HCT116 (cell line): ENCODE results near the gene MGST2. TPM values are rescaled to one million over a fixed set of nuclear protein-coding genes. Genes with fewer than 3 reads are reported as not detected.

Source experiments
- ATAC-seq: fragments of 200-7000 bp; cut with Tn5 transposase; 2 replicates; pipeline ENCODE4 v1.9.1; 2020; ENCODE audit warnings: mild to moderate bottlenecking, moderate library complexity
- Bru-seq: library from RNA; stranded (reverse); fragments of 400-500 nt; gene quantifications from one replicate; lab custom pipeline; 2021; lab: Mats Ljungman, UMichigan
- BruChase-seq, 2 experiments: library from RNA; stranded (reverse); fragments of 400-500 nt; gene quantifications; one replicate each; lab custom pipeline; 2021; lab: Mats Ljungman, UMichigan
- BruUV-seq: library from RNA; stranded (reverse); fragments of 400-500 nt; replicated peaks from 2 replicates; lab custom pipeline; 2021; lab: Mats Ljungman, UMichigan
- CTCF ChIA-PET: fragments of 300-600 bp; sonication (Branson Sonifier 250); formaldehyde crosslinking; loops from one replicate; lab custom pipeline; 2021; ENCODE audit warnings: antibody characterized with exemption; lab: Charles Lee
- POLR2A ChIA-PET: fragments of 300-600, 350-600 bp; sonication (Branson Sonifier 250); formaldehyde crosslinking; loops from one replicate; lab custom pipeline; 2021; ENCODE audit warnings: antibody characterized with exemption; lab: Charles Lee
- RAD21 ChIA-PET, 2 experiments: fragments of 300-600 bp; sonication (Branson Sonifier 250); formaldehyde crosslinking; loops; one replicate each; lab custom pipeline; 2023; ENCODE audit warnings: low total read pairs in 2 of 2; ENCODE audit not compliant: uncharacterized antibody in 2 of 2, unreplicated experiment in 2 of 2, low non-redundant PET in 1 of 2; lab: Charles Lee
- DNase-seq: peaks from one replicate; pipeline ENCODE4 v3.0.0-alpha.2; 2010; ENCODE audit warnings: low read depth, low spot score
- H2AFZ ChIP-seq: fragments of 200-600 bp; shearing (Covaris generic), sonication (generic); 2 replicates; pipeline ENCODE4 v1.6.1; 2017; ENCODE audit warnings: low read depth, mixed run types, mixed read lengths, antibody characterized with exemption, low read length; ENCODE audit not compliant: poor library complexity, severe bottlenecking
- H3K27ac ChIP-seq: 2 replicates; pipeline ENCODE4 v1.5.1; 2012; ENCODE audit warnings: low read depth, low read length
- H3K27me3 ChIP-seq: fragments of 200-600 bp; sonication (generic); 2 replicates; pipeline ENCODE4 v1.6.1; 2016; ENCODE audit warnings: mixed run types, low read length, mixed read lengths; ENCODE audit not compliant: insufficient read depth
- H3K36me3 ChIP-seq, 2 experiments: fragments of 200-500 bp in 1 of 2; fragments of 200-600 bp in 1 of 2; sonication (Bioruptor generic) in 1 of 2; sonication (generic) in 1 of 2; 2 replicates each; pipeline versions ENCODE4 v1.5.1 to v1.6.1; 2014 to 2016; ENCODE audit warnings: low read length in 2 of 2, inconsistent platforms in 1 of 2, mixed read lengths in 1 of 2, mixed run types in 1 of 2; ENCODE audit not compliant: insufficient read depth in 2 of 2, control insufficient read depth in 1 of 2
- H3K4me1 ChIP-seq, 2 experiments: fragments of 200-600 bp in 1 of 2; sonication (generic) in 1 of 2; 2 replicates each; pipeline versions ENCODE4 v1.5.1 to v1.6.1; 2012 to 2017; ENCODE audit warnings: low read length in 2 of 2, inconsistent platforms in 1 of 2, mild to moderate bottlenecking in 1 of 2, mixed read lengths in 1 of 2, mixed run types in 1 of 2, moderate library complexity in 1 of 2; ENCODE audit not compliant: insufficient read depth in 2 of 2, control insufficient read depth in 1 of 2
- H3K4me2 ChIP-seq: fragments of 200-600 bp; sonication (generic); 2 replicates; pipeline ENCODE4 v1.6.1; 2017; ENCODE audit warnings: mixed run types, low read length, mixed read lengths
- H3K4me3 ChIP-seq, 2 experiments: fragments of 200-600 bp in 1 of 2; sonication (generic) in 1 of 2; replicated peaks in 1 of 2; 2 replicates each; pipeline ENCODE4 v1.5.1; 2011 to 2016; ENCODE audit warnings: low read length in 2 of 2, control low read depth in 1 of 2, low read depth in 1 of 2, mild to moderate bottlenecking in 1 of 2, mixed read lengths in 1 of 2, mixed run types in 1 of 2
- H3K79me2 ChIP-seq: fragments of 200-600 bp; sonication (generic); 2 replicates; pipeline ENCODE4 v1.6.1; 2017; ENCODE audit warnings: mild to moderate bottlenecking, mixed run types, low read length, moderate library complexity, mixed read lengths; ENCODE audit not compliant: insufficient read depth
- H3K9ac ChIP-seq: fragments of 200-600 bp; sonication (generic); 2 replicates; pipeline ENCODE4 v1.6.1; 2016; ENCODE audit warnings: low read length, mixed read lengths
- H3K9me2 ChIP-seq: fragments of 200-600 bp; sonication (generic), shearing (Covaris generic); 2 replicates; pipeline ENCODE4 v1.6.1; 2017; ENCODE audit warnings: mixed run types, mild to moderate bottlenecking, moderate library complexity; ENCODE audit not compliant: insufficient read depth
- H3K9me3 ChIP-seq, 2 experiments: fragments of 200-500 bp in 1 of 2; fragments of 200-600 bp in 1 of 2; sonication (Bioruptor generic) in 1 of 2; sonication (generic) in 1 of 2; 2 replicates each; pipeline ENCODE4 v1.6.1; 2014 to 2017; ENCODE audit warnings: low read length in 2 of 2, mixed read lengths in 2 of 2, inconsistent platforms in 1 of 2, low read depth in 1 of 2, mild to moderate bottlenecking in 1 of 2, mixed run types in 1 of 2, moderate library complexity in 1 of 2; ENCODE audit not compliant: control insufficient read depth in 1 of 2, insufficient read depth in 1 of 2
- H4K20me1 ChIP-seq: fragments of 200-600 bp; sonication (generic), shearing (Covaris generic); 2 replicates; pipeline ENCODE4 v1.6.1; 2017; ENCODE audit warnings: mixed run types, mild to moderate bottlenecking, moderate library complexity; ENCODE audit not compliant: insufficient read depth
- MAX ChIP-seq: IDR thresholded peaks from 2 replicates; pipeline ENCODE4 v1.6.1; 2012
- POLR2A ChIP-seq: IDR thresholded peaks from 2 replicates; pipeline ENCODE4 v1.7.0; 2011; ENCODE audit warnings: borderline replicate concordance; ENCODE audit not compliant: insufficient read depth, insufficient read length; ENCODE audit errors: extremely low read depth
- POLR2AphosphoS5 ChIP-seq: IDR thresholded peaks from 2 replicates; pipeline ENCODE4 v1.6.1; 2011; ENCODE audit warnings: mild to moderate bottlenecking, low read depth, low read length, moderate library complexity
- SIN3A ChIP-seq: IDR thresholded peaks from 2 replicates; pipeline ENCODE4 v1.6.1; 2012; ENCODE audit warnings: low read depth
- SRF ChIP-seq: IDR thresholded peaks from 2 replicates; pipeline ENCODE4 v1.6.1; 2012; ENCODE audit warnings: low read depth
- TCF7L2 ChIP-seq: IDR thresholded peaks from 2 replicates; pipeline ENCODE4 v1.7.0; 2011; ENCODE audit warnings: borderline replicate concordance, inconsistent platforms; ENCODE audit not compliant: insufficient read depth, insufficient read length; ENCODE audit errors: extremely low read depth
- YY1 ChIP-seq: IDR thresholded peaks from 2 replicates; pipeline ENCODE4 v1.6.1; 2011; ENCODE audit warnings: low read length, low read depth, moderate library complexity, mild to moderate bottlenecking; ENCODE audit not compliant: insufficient replicate concordance; ENCODE audit errors: extremely low read depth
- intact Hi-C: fragments of 100-400 bp; cut with micrococcal nuclease; formaldehyde crosslinking; loops from 2 replicates; pipeline ENCODE4 v1.10.0; 2022
- long read RNA-seq: library from polyadenylated mRNA; unstranded; transcript quantifications from one replicate; pipeline ENCODE4 v2.0.0, GENCODE V29; 2021; ENCODE audit not compliant: unreplicated experiment
- polyA plus RNA-seq: library from polyadenylated mRNA; unstranded; fragments of >200 nt; gene quantifications from 2 replicates; pipeline ENCODE4 v1.2.1, GENCODE V29; 2012; ENCODE audit warnings: missing spikeins
- total RNA-seq: library from RNA; stranded (reverse); gene quantifications from one replicate; pipeline ENCODE4 v1.2.1, GENCODE V29; 2021; ENCODE audit not compliant: unreplicated experiment
- TF ChIP-seq, protein P1 (sequence below): IDR thresholded peaks from 2 replicates; pipeline ENCODE4 v1.6.1; 2011; ENCODE audit warnings: mild to moderate bottlenecking, low read length, moderate library complexity; ENCODE audit not compliant: insufficient replicate concordance; ENCODE audit errors: extremely low read depth

MGST2 gene
- 24.3 TPM for total RNA-seq
- polyA plus RNA-seq: 12.3 and 20.6 TPM in 2 replicates
- percentile 54 among the genes with signal in this experiment for Bru-seq, nascent RNA
- percentile 44 among the genes with signal in this experiment for BruChase-seq, experiment 1, labeled RNA remaining after a 6-hour chase
- percentile 56 among the genes with signal in this experiment for BruChase-seq, experiment 2, labeled RNA remaining after a 2-hour chase
- long read RNA-seq, transcript MGST2-201 (5 exons, 801 nt): major isoform, 7 of 11 reads
- long read RNA-seq, partial matches to known transcripts: 0 of 11 reads
- long read RNA-seq, other reads (novel, unspliced or antisense): 4 of 11 reads

GRCh38 chr4:139665690-139666529, at the start of gene MGST2:
MGST2 (plus strand) TSS chr4:139665819; CDS start chr4:139666020, 201 bp downstream.
- H3K4me2 ChIP-seq: peak within 1 kb of the TSS; percentile 86
- ChIA-PET CTCF (interaction anchor here (1.0 to 3.7 kb wide), 4 partner anchors 9 to 694 kb away, joined by 3 to 29 read pairs (median 3); no protein-coding TSS in a partner anchor), RAD21 (no interaction called here), POLR2A (interaction anchor here (1.1 kb wide), 1 partner anchor 9 kb away, joined by 4 read pairs; no protein-coding TSS in a partner anchor)
- peak within 1 kb of the TSS; percentile 91 for H2AFZ ChIP-seq
- peaks cover 9 to 23% of the 10 kb centered on the region in 2 experiments; a peak in 3 of 4 replicates for H3K4me1 ChIP-seq
- no peaks in the 10 kb centered on the region for H3K9me2 ChIP-seq
- H3K4me3 ChIP-seq: peak within 1 kb of the TSS; percentile 64 to 65
- TF ChIP-seq YY1 (peak; percentile 51), POLR2AphosphoS5 (peak; percentile 53), MAX (peak; percentile 61), SIN3A (peak; percentile 22; the same call in 1 of the 2 replicates), TCF7L2 (peak; percentile 38), POLR2A (peak; percentile 20), SRF (no peak)
- TF ChIP-seq, protein P1, sequence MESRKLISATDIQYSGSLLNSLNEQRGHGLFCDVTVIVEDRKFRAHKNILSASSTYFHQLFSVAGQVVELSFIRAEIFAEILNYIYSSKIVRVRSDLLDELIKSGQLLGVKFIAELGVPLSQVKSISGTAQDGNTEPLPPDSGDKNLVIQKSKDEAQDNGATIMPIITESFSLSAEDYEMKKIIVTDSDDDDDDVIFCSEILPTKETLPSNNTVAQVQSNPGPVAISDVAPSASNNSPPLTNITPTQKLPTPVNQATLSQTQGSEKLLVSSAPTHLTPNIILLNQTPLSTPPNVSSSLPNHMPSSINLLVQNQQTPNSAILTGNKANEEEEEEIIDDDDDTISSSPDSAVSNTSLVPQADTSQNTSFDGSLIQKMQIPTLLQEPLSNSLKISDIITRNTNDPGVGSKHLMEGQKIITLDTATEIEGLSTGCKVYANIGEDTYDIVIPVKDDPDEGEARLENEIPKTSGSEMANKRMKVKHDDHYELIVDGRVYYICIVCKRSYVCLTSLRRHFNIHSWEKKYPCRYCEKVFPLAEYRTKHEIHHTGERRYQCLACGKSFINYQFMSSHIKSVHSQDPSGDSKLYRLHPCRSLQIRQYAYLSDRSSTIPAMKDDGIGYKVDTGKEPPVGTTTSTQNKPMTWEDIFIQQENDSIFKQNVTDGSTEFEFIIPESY: no peak
- no peaks in the 10 kb centered on the region for H4K20me1 ChIP-seq
- no peaks in the 10 kb centered on the region for H3K9me3 ChIP-seq
- H3K79me2 ChIP-seq: no peaks in the 10 kb centered on the region
- no peaks in the 10 kb centered on the region for H3K27me3 ChIP-seq
- ATAC-seq (peak; percentile 90), DNase-seq (no peak)
- BruUV-seq: TSS peak; percentile 81
- H3K27ac ChIP-seq: peak within 1 kb of the TSS; percentile 67
- peak within 1 kb of the TSS; percentile 65 for H3K9ac ChIP-seq
- intact Hi-C loops: no loop called here
- no peaks in the 10 kb centered on the region for H3K36me3 ChIP-seq
